GM03348 (cell line): ENCODE data around the gene RAPGEF4.

ENCODE experiments used
- DNase-seq: peaks from one replicate; pipeline ENCODE4 v3.0.0; 2012; ENCODE audit warnings: low spot score

Gene RAPGEF4

GRCh38 chr2:172826522-172826921, 90.9 kb downstream of the RAPGEF4 start:
- DNase-seq = no peak

- DNase-seq = peak; percentile 40
Measured at GRCh38 chr2:172829229-172829628, 93.6 kb downstream of the RAPGEF4 start.

- no peak for DNase-seq
Measured at GRCh38 chr2:172830482-172830881, 94.8 kb downstream of the RAPGEF4 start.

GRCh38 chr2:172833898-172834297, 98.3 kb downstream of the RAPGEF4 start:
- DNase-seq = peak; percentile 6

- DNase-seq = no peak
Measured at GRCh38 chr2:172834881-172835280, 99.2 kb downstream of the RAPGEF4 start.

GRCh38 chr2:172836347-172836821, 100.7 kb downstream of the RAPGEF4 start:
- DNase-seq = peak; percentile 18

- no peak for DNase-seq
Measured at GRCh38 chr2:172836827-172837226, 101.2 kb downstream of the RAPGEF4 start.

- no peak for DNase-seq
Measured at GRCh38 chr2:172839446-172839845, 103.8 kb downstream of the RAPGEF4 start.

GRCh38 chr2:172842511-172843265, 107.0 kb downstream of the RAPGEF4 start:
- no peak for DNase-seq

- DNase-seq = no peak
Measured at GRCh38 chr2:172843266-172843582, 107.6 kb downstream of the RAPGEF4 start.

GRCh38 chr2:172843902-172844715, 108.5 kb downstream of the RAPGEF4 start:
- no peak for DNase-seq

GRCh38 chr2:172845028-172845630, 109.5 kb downstream of the RAPGEF4 start:
- DNase-seq = no peak

- no peak for DNase-seq
Measured at GRCh38 chr2:172846551-172846950, 110.9 kb downstream of the RAPGEF4 start.

GRCh38 chr2:172847188-172847587, 111.5 kb downstream of the RAPGEF4 start:
- DNase-seq = no peak

GRCh38 chr2:172848519-172848918, 112.9 kb downstream of the RAPGEF4 start:
- no peak for DNase-seq

- no peak for DNase-seq
Measured at GRCh38 chr2:172849519-172850217, 114.0 kb downstream of the RAPGEF4 start.

GRCh38 chr2:172855588-172855987, 119.9 kb downstream of the RAPGEF4 start:
- no peak for DNase-seq

GRCh38 chr2:172856606-172857005, 121.0 kb downstream of the RAPGEF4 start:
- DNase-seq = no peak

GRCh38 chr2:172858473-172858745, 122.8 kb downstream of the RAPGEF4 start:
- no peak for DNase-seq

GRCh38 chr2:172859581-172860335, 124.1 kb downstream of the RAPGEF4 start:
- no peak for DNase-seq

- no peak for DNase-seq
Measured at GRCh38 chr2:172860336-172860707, 124.7 kb downstream of the RAPGEF4 start.

- DNase-seq = no peak
Measured at GRCh38 chr2:172861098-172861497, 125.5 kb downstream of the RAPGEF4 start.
